Psoas muscle (tissue), 8 donors: ENCODE results near the gene PATZ1. TPM values are rescaled to one million over a fixed set of nuclear protein-coding genes. Genes with fewer than 3 reads are reported as not detected.
"Not testable (repeated sequence)": the region's sequence is repeated elsewhere in the genome, so short reads cannot be mapped to it uniquely, and the experiment has no call there.

Source experiments
- ATAC-seq, 4 donors: fragments of 200-7000 bp; cut with Tn5 transposase; one replicate each; pipeline ENCODE4 v1.9.1; 2020; ENCODE audit warnings: moderate library complexity in 3 of 4, mild to moderate bottlenecking in 2 of 4
- DNase-seq, 2 donors: peaks; one replicate each; pipeline ENCODE4 v3.0.0-alpha.2; 2020
- H3K27ac ChIP-seq: fragments of 200-600 bp; one replicate; pipeline ENCODE4 v1.8.0; 2022
- H3K27me3 ChIP-seq, 3 donors: fragments of 200-600 bp in 1 of 3; one replicate each; pipeline versions ENCODE4 v1.6.1 to v1.8.0; 2013 to 2022; ENCODE audit warnings: low read length in 2 of 3, mild to moderate bottlenecking in 2 of 3, moderate library complexity in 1 of 3; ENCODE audit not compliant: insufficient read depth in 3 of 3
- H3K36me3 ChIP-seq, 2 donors: fragments of 200-600 bp in 1 of 2; one replicate each; pipeline versions ENCODE4 v1.6.1 to v1.8.0; 2013 to 2022; ENCODE audit warnings: low read depth in 1 of 2, mild to moderate bottlenecking in 1 of 2, moderate library complexity in 1 of 2; ENCODE audit not compliant: insufficient read depth in 1 of 2
- H3K4me1 ChIP-seq: fragments of 200-600 bp; one replicate; pipeline ENCODE4 v1.8.0; 2022
- H3K4me3 ChIP-seq: fragments of 200-600 bp; one replicate; pipeline ENCODE4 v1.8.0; 2022; ENCODE audit warnings: mild to moderate bottlenecking
- H3K9me3 ChIP-seq: fragments of 200-600 bp; one replicate; pipeline ENCODE4 v1.8.0; 2022
- WGBS, 3 donors: extraction: QIAGEN DNeasy Blood & Tissue Kit; methylation state at CpG; one replicate each; pipeline versions ENCODE4 v1.1.6 to v1.1.7; 2013; 5-methylcytosine and 5-hydroxymethylcytosine counted together
- intact Hi-C, 2 donors: fragments of 100-400 bp; cut with DNase I; formaldehyde crosslinking; loops; one replicate each; pipeline versions ENCODE4 v1.11.0 to v1.14.2; 2022
- polyA plus RNA-seq, 3 donors: library from polyadenylated mRNA; stranded (reverse); fragments of 200-250 nt; gene quantifications; one replicate each; pipeline ENCODE4 v1.2.3, GENCODE V29; 2013
- total RNA-seq, 4 donors: library from RNA; stranded (reverse); fragmentation: NEBNext Ultra II Directional in 2 of 4; extraction: Animal tissue kit (Norgen Biotek cat#: 25700) in 2 of 4; gene quantifications; one replicate each; pipeline versions ENCODE4 v1.2.1 to v1.2.4, GENCODE V29; 2021 to 2023
- TF ChIP-seq, protein P1 (sequence below): fragments of 200-600 bp; IDR thresholded peaks from one replicate; pipeline ENCODE4 v1.8.0; 2022; ENCODE audit warnings: antibody characterized with exemption
- donor health status: healthy with polysubstance abuse.
- donor health status: DM: no; HTN: no; CAD: no; lungs with moderate emphysema.
- donor health status: Bipolar disorder and iron deficiency.
- donor health status: healthy.
- donor health status: DM: yes; HTN: yes; CAD: no.
- donor health status: DM: no; HTN: no; CAD: no.
- donor health status: DM: no; HTN: no; CAD: no.
- donor health status: DM: yes; HTN: yes; CAD: no.

Gene PATZ1
- total and polyA plus RNA-seq, 7 donors: 5.2 to 14.2 (median 9.2) TPM

DNA sequence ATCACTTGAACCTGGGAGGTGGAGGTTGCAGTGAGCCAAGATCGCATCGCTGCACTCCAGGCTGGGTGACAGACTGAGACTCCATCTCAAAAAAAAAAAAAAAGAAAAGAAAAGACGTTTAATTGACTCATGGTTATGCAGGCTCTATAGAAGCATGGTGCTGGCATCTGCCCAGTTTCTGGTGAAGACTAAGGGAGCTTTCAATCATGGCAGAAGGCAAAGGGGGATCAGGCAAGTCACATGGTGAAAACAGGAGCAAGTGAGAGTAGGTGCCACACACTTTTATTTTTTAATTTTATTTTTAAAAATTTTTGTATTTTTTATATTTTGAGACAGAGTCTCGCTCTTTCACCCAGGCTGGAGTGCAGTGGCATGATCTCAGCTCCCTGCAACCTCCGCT lies 8.4 kb upstream of the PATZ1 start:
- TF ChIP-seq, protein P1, sequence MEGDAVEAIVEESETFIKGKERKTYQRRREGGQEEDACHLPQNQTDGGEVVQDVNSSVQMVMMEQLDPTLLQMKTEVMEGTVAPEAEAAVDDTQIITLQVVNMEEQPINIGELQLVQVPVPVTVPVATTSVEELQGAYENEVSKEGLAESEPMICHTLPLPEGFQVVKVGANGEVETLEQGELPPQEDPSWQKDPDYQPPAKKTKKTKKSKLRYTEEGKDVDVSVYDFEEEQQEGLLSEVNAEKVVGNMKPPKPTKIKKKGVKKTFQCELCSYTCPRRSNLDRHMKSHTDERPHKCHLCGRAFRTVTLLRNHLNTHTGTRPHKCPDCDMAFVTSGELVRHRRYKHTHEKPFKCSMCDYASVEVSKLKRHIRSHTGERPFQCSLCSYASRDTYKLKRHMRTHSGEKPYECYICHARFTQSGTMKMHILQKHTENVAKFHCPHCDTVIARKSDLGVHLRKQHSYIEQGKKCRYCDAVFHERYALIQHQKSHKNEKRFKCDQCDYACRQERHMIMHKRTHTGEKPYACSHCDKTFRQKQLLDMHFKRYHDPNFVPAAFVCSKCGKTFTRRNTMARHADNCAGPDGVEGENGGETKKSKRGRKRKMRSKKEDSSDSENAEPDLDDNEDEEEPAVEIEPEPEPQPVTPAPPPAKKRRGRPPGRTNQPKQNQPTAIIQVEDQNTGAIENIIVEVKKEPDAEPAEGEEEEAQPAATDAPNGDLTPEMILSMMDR: no peak
- no peaks in the 10 kb centered on the region for H3K9me3 ChIP-seq
- no peaks in the 10 kb centered on the region for H3K4me1 ChIP-seq
- peaks cover 0 to 15% (median 0%) of the 10 kb centered on the region in 3 donors for H3K27me3 ChIP-seq
- intact Hi-C loops: no loop called here
- H3K36me3 ChIP-seq: no peaks in the 10 kb centered on the region
- no peak for DNase-seq
- no peak overlapping the region for H3K27ac ChIP-seq
- 74 to 78% (median 77%) methylated on average over 5 of the region's 5 CpGs for WGBS, 3 donors
- no peak for ATAC-seq
- no peak overlapping the region for H3K4me3 ChIP-seq

DNA sequence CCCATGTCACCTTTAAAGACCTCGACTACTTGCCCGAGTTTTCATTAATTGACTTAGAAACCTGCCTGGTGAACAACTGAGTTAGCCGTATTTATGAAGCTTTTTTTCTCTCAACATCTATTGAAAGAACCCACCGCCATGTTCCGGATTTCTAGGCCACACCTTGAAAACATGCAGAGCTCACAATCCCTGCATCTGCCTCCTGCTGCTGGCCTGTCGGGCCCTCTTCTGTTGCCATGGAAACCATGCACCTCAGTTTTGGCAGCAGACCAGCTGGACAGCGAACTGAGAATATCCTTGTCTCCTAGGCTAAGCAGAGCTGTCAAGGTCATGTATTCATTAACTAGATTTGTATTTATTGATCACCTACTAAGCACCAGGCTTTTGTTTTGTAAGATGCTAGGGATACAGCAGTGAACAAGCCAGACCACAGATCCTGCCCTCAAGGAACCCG lies 4.3 kb upstream of the PATZ1 start:
- H3K27me3 ChIP-seq: peaks cover 0 to 13% (median 0%) of the 10 kb centered on the region in 3 donors
- intact Hi-C loops: no loop called here
- no peak for ATAC-seq
- H3K36me3 ChIP-seq: no peaks in the 10 kb centered on the region
- H3K27ac ChIP-seq: no peak overlapping the region
- no peaks in the 10 kb centered on the region for H3K4me1 ChIP-seq
- 54 to 58% (median 57%) methylated on average over 8 of the region's 8 CpGs for WGBS, 3 donors
- DNase-seq: no peak
- TF ChIP-seq, protein P1: no peak
- no peak overlapping the region for H3K4me3 ChIP-seq
- no peaks in the 10 kb centered on the region for H3K9me3 ChIP-seq

DNA sequence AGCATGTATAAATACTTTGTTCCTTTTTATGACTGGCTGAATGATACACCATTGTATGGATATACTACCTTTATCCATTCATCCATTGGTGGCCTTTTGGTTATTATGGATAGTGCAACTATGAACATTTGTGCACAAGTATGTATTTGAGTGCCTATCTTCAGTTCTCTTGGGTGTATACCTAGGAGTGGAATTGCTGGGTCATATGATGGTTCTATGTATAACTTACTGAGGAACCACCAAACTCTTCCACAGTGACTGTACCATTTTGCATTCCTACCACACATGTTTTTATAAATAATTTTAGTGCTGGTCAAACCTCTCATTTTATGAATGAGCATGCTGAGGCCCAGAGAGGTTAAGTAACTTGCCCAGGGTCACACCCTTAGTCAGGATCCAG lies 3.8 kb upstream of the PATZ1 start:
- Histone ChIP-seq H3K9me3 (no peaks in the 10 kb centered on the region), H3K27me3 (peaks cover 0 to 8% (median 0%) of the 10 kb centered on the region in 3 donors), H3K4me1 (peaks cover 4% of the 10 kb centered on the region), H3K4me3 (no peak overlapping the region), H3K27ac (no peak overlapping the region), H3K36me3 (no peaks in the 10 kb centered on the region)
- TF ChIP-seq, protein P1: no peak
- DNase-seq (no peak), ATAC-seq (no peak)
- intact Hi-C loops: loop anchor here (5.0 to 10.0 kb wide), 2 partner anchors 135 to 282 kb away; partner anchors contain the start of gene EIF4ENIF1 (in 1 of the 2)

DNA sequence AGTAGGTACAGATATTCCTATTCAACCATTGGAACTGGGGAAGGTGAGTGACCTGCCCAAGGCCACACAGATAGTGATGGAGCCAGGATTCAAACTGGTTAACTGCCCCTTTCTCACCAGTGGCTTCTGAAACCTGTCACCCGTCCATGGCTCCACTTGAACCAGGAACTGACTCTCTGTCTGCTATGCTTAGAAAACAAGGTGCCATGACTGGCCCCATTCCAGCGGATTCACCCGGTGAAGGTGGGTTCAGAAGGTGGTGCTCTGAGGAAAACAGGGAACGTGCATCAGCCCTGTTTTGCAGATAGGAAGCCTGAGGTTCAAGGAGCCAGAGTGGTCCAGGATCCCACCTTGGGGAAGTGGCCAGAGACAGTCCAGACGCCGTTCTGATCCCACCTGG lies 2.6 kb upstream of the PATZ1 start:
- intact Hi-C loops: loop anchor here (5.0 to 10.0 kb wide), 2 partner anchors 136 to 284 kb away; partner anchors contain the start of gene EIF4ENIF1 (in 1 of the 2)
- peaks cover 16% of the 10 kb centered on the region for H3K4me1 ChIP-seq
- no peaks in the 10 kb centered on the region for H3K9me3 ChIP-seq
- no peaks in the 10 kb centered on the region for H3K27me3 ChIP-seq
- ATAC-seq (no peak), DNase-seq (no peak)
- H3K36me3 ChIP-seq: no peaks in the 10 kb centered on the region
- no peak overlapping the region for H3K27ac ChIP-seq
- TF ChIP-seq, protein P1: no peak
- 80 to 89% (median 82%) methylated on average over 6 of the region's 6 CpGs for WGBS, 3 donors
- no peak overlapping the region for H3K4me3 ChIP-seq

DNA sequence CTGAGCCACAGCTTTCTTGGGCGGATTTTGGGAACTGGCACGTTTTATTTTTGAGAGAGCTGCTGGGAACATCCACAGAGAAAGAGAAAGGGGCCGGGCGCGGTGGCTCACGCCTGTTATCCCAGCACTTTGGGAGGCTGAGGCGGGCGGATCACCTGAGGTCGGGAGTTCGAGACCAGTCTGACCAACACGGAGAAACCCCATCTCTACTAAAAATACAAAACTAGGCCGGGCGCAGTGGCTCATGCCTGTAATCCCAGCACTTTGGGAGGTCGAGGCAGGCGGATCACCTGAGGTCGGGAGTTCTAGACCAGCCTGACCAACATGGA lies 1.8 kb upstream of the PATZ1 start:
- H3K36me3 ChIP-seq, DNase-seq, H3K27me3 ChIP-seq, H3K9me3 ChIP-seq, ATAC-seq: not testable (repeated sequence)
- intact Hi-C loops: loop anchor here (5.0 to 10.0 kb wide), 2 partner anchors 137 to 284 kb away; partner anchors contain the start of gene EIF4ENIF1 (in 1 of the 2)
- H3K4me1 ChIP-seq: peaks cover 24% of the 10 kb centered on the region
- H3K4me3 ChIP-seq: peak overlapping the region; percentile 81
- WGBS, 3 donors: 66 to 78% (median 68%) methylated on average over 16 of the region's 16 CpGs
- H3K27ac ChIP-seq: peak overlapping the region; percentile 62
